Astrocyte (in vitro differentiated cells and primary cell): ENCODE results near the gene DIP2B. TPM values are rescaled to one million over a fixed set of nuclear protein-coding genes. Genes with fewer than 3 reads are reported as not detected.

Source experiments
- DNase-seq: peaks from one replicate; pipeline ENCODE4 v3.0.0-alpha.2; 2010; ENCODE audit warnings: low read depth
- FAIRE-seq: peaks from 2 replicates; lab custom pipeline; 2011; peaks lifted over from hg19 to GRCh38; lab: Jason Lieb, UNC
- H2AFZ ChIP-seq: 2 replicates; pipeline ENCODE4 v1.6.0; 2012; ENCODE audit warnings: low read depth, low read length, inconsistent platforms
- H3K27ac ChIP-seq: 2 replicates; pipeline ENCODE4 v1.5.1; 2011; ENCODE audit warnings: low read depth, low read length, inconsistent platforms
- H3K27me3 ChIP-seq: 2 replicates; pipeline ENCODE4 v1.6.0; 2011; ENCODE audit warnings: low read length, inconsistent platforms; ENCODE audit not compliant: insufficient read depth
- H3K36me3 ChIP-seq: 2 replicates; pipeline ENCODE4 v1.5.1; 2011; ENCODE audit warnings: low read length, inconsistent platforms; ENCODE audit not compliant: insufficient read depth
- H3K4me1 ChIP-seq: 2 replicates; pipeline ENCODE4 v1.5.1; 2011; ENCODE audit warnings: low read length, inconsistent platforms; ENCODE audit not compliant: insufficient read depth
- H3K4me2 ChIP-seq: 2 replicates; pipeline ENCODE4 v1.6.0; 2012; ENCODE audit warnings: low read length, inconsistent platforms
- H3K4me3 ChIP-seq: 2 replicates; pipeline ENCODE4 v1.5.1; 2011; ENCODE audit warnings: low read depth, mild to moderate bottlenecking, low read length, inconsistent platforms; ENCODE audit not compliant: insufficient read depth
- H3K79me2 ChIP-seq: 2 replicates; pipeline ENCODE4 v1.6.0; 2012; ENCODE audit warnings: mild to moderate bottlenecking, low read length, inconsistent platforms; ENCODE audit not compliant: insufficient read depth
- H3K9ac ChIP-seq: 2 replicates; pipeline ENCODE4 v1.6.0; 2012; ENCODE audit warnings: mild to moderate bottlenecking, low read length, inconsistent platforms
- H3K9me3 ChIP-seq: 2 replicates; pipeline ENCODE4 v1.5.1; 2012; ENCODE audit warnings: low read depth, mild to moderate bottlenecking, low read length, inconsistent platforms; ENCODE audit not compliant: insufficient read depth
- H4K20me1 ChIP-seq: 2 replicates; pipeline ENCODE4 v1.6.0; 2012; ENCODE audit warnings: low read length, inconsistent platforms; ENCODE audit not compliant: insufficient read depth
- H3K27ac Mint-ChIP-seq: one replicate; pipeline ENCODE4 v1.8.0; 2021; ENCODE audit warnings: mild to moderate bottlenecking, mixed read lengths; ENCODE audit not compliant: unreplicated experiment
- H3K27me3 Mint-ChIP-seq: one replicate; pipeline ENCODE4 v1.8.0; 2021; ENCODE audit warnings: low read depth, mixed read lengths; ENCODE audit not compliant: unreplicated experiment
- H3K36me3 Mint-ChIP-seq: one replicate; pipeline ENCODE4 v1.8.0; 2021; ENCODE audit warnings: low read depth, mixed read lengths; ENCODE audit not compliant: unreplicated experiment
- H3K4me1 Mint-ChIP-seq: one replicate; pipeline ENCODE4 v1.8.0; 2021; ENCODE audit warnings: low read depth, mixed read lengths; ENCODE audit not compliant: unreplicated experiment
- H3K4me3 Mint-ChIP-seq: one replicate; pipeline ENCODE4 v1.8.0; 2021; ENCODE audit warnings: mild to moderate bottlenecking, moderate library complexity, mixed read lengths; ENCODE audit not compliant: unreplicated experiment
- H3K9me3 Mint-ChIP-seq: one replicate; pipeline ENCODE4 v1.8.0; 2021; ENCODE audit warnings: mild to moderate bottlenecking, mixed read lengths; ENCODE audit not compliant: unreplicated experiment
- CTCF ChIP-seq: IDR thresholded peaks from 2 replicates; pipeline ENCODE4 v1.5.1; 2011; ENCODE audit warnings: low read depth, mild to moderate bottlenecking, inconsistent platforms, low read length, moderate library complexity; ENCODE audit not compliant: insufficient read depth
- EZH2 ChIP-seq: IDR thresholded peaks from 2 replicates; pipeline ENCODE4 v1.6.1; 2012; ENCODE audit warnings: mild to moderate bottlenecking, low read length, inconsistent platforms; ENCODE audit not compliant: insufficient read depth
- total RNA-seq: library from RNA; stranded (reverse); gene quantifications from 2 replicates; pipeline ENCODE4 v1.2.1, GENCODE V29; 2021

Gene DIP2B
- total RNA-seq, 1 donor from 2014 or later = 53.2 TPM

GRCh38 chr12:50715174-50715573, 210.4 kb downstream of the DIP2B start:
- Histone ChIP-seq H3K9me3 (no peaks in the 10 kb centered on the region), H4K20me1 (no peaks in the 10 kb centered on the region), H3K36me3 (peaks cover 28% of the 10 kb centered on the region), H3K9ac (no peak overlapping the region), H3K27ac (no peak overlapping the region), H3K4me3 (no peak overlapping the region), H3K79me2 (no peaks in the 10 kb centered on the region), H3K4me2 (no peak overlapping the region), H3K4me1 (no peaks in the 10 kb centered on the region), H3K27me3 (no peaks in the 10 kb centered on the region), H2AFZ (no peak overlapping the region)
- peak; percentile 21 for DNase-seq
- H3K4me1 Mint-ChIP-seq = peaks cover 1% of the 10 kb centered on the region
- no peak for TF ChIP-seq CTCF
- TF ChIP-seq EZH2 = no peak
- peaks cover 27% of the 10 kb centered on the region for H3K36me3 Mint-ChIP-seq
- H3K4me3 Mint-ChIP-seq = no peak overlapping the region
- no peak for FAIRE-seq
- H3K27me3 Mint-ChIP-seq = no peaks in the 10 kb centered on the region
- no peak overlapping the region for H3K27ac Mint-ChIP-seq
- H3K9me3 Mint-ChIP-seq = no peaks in the 10 kb centered on the region

- peaks cover 25% of the 10 kb centered on the region for H3K36me3 Mint-ChIP-seq
- no peak overlapping the region for H3K4me3 Mint-ChIP-seq
- FAIRE-seq (no peak), DNase-seq (no peak)
- Histone ChIP-seq H3K4me1 (no peaks in the 10 kb centered on the region), H3K9ac (no peak overlapping the region), H2AFZ (no peak overlapping the region), H3K4me2 (no peak overlapping the region), H3K4me3 (no peak overlapping the region), H4K20me1 (no peaks in the 10 kb centered on the region), H3K36me3 (peaks cover 44% of the 10 kb centered on the region), H3K79me2 (no peaks in the 10 kb centered on the region), H3K27ac (no peak overlapping the region), H3K9me3 (no peaks in the 10 kb centered on the region), H3K27me3 (no peaks in the 10 kb centered on the region)
- TF ChIP-seq EZH2 = no peak
- no peak for TF ChIP-seq CTCF
- no peak overlapping the region for H3K27ac Mint-ChIP-seq
- no peaks in the 10 kb centered on the region for H3K9me3 Mint-ChIP-seq
- H3K4me1 Mint-ChIP-seq = peaks cover 4% of the 10 kb centered on the region
- H3K27me3 Mint-ChIP-seq = no peaks in the 10 kb centered on the region
Measured at GRCh38 chr12:50718760-50719159, 214.0 kb downstream of the DIP2B start.

GRCh38 chr12:50720085-50720484, 215.3 kb downstream of the DIP2B start:
- no peak for FAIRE-seq
- TF ChIP-seq CTCF (no peak), EZH2 (no peak)
- Mint-ChIP-seq H3K27me3 (no peaks in the 10 kb centered on the region), H3K4me3 (no peak overlapping the region), H3K9me3 (no peaks in the 10 kb centered on the region), H3K27ac (no peak overlapping the region), H3K36me3 (peaks cover 17% of the 10 kb centered on the region), H3K4me1 (peaks cover 4% of the 10 kb centered on the region)
- Histone ChIP-seq H3K9me3 (no peaks in the 10 kb centered on the region), H3K4me3 (no peak overlapping the region), H3K36me3 (peaks cover 47% of the 10 kb centered on the region), H3K27ac (no peak overlapping the region), H3K9ac (no peak overlapping the region), H4K20me1 (no peaks in the 10 kb centered on the region), H3K27me3 (no peaks in the 10 kb centered on the region), H3K4me2 (no peak overlapping the region), H2AFZ (no peak overlapping the region), H3K79me2 (no peaks in the 10 kb centered on the region), H3K4me1 (no peaks in the 10 kb centered on the region)
- no peak for DNase-seq
